Heart right ventricle (tissue), 16 donors: ENCODE results near the gene TMEFF1. TPM values are rescaled to one million over a fixed set of nuclear protein-coding genes. Genes with fewer than 3 reads are reported as not detected.
A peak's percentile ranks its signal among the peaks of the same experiment; 100 is the strongest.

Experiments used
- ATAC-seq, 8 donors: fragments of 200-7000 bp; cut with Tn5 transposase; one replicate each; pipeline ENCODE4 v1.9.1; 2020; ENCODE audit warnings: mild to moderate bottlenecking in 8 of 8, moderate library complexity in 8 of 8, moderate number of reproducible peaks in 1 of 8
- DNase-seq, 2 donors: peaks; one replicate each; pipeline ENCODE4 v3.0.0-alpha.2; 2020
- H3K27ac ChIP-seq, 10 donors: fragments of 200-600 bp; sonication (generic) in 2 of 10; one replicate each; pipeline versions ENCODE4 v1.5.0 to v1.8.0; 2020 to 2022; ENCODE audit warnings: mild to moderate bottlenecking in 3 of 10
- H3K27me3 ChIP-seq, 7 donors: fragments of 200-600 bp; one replicate each; pipeline ENCODE4 v1.8.0; 2021 to 2022; ENCODE audit warnings: mild to moderate bottlenecking in 2 of 7
- H3K36me3 ChIP-seq, 9 donors: fragments of 200-600 bp; sonication (generic) in 1 of 9; one replicate each; pipeline versions ENCODE4 v1.5.0 to v1.8.0; 2020 to 2022; ENCODE audit warnings: mild to moderate bottlenecking in 2 of 9
- H3K4me1 ChIP-seq, 9 donors: fragments of 200-600 bp; sonication (generic) in 1 of 9; one replicate each; pipeline versions ENCODE4 v1.5.0 to v1.8.0; 2020 to 2022; ENCODE audit warnings: mild to moderate bottlenecking in 4 of 9
- H3K4me3 ChIP-seq, 10 donors: fragments of 200-600 bp; sonication (generic) in 2 of 10; one replicate each; pipeline versions ENCODE4 v1.5.0 to v1.8.0; 2020 to 2022; ENCODE audit warnings: mild to moderate bottlenecking in 7 of 10, moderate library complexity in 2 of 10
- H3K9me3 ChIP-seq, 11 donors: fragments of 200-600 bp in 10 of 11; sonication (generic) in 2 of 11; one replicate each; pipeline versions ENCODE4 v1.5.0 to v1.8.0; 2013 to 2022; ENCODE audit warnings: mild to moderate bottlenecking in 2 of 11, control low read depth in 1 of 11, moderate library complexity in 1 of 11
- CTCF ChIP-seq, 9 donors: fragments of 200-600 bp; sonication (generic) in 2 of 9; IDR thresholded peaks; one replicate each; pipeline versions ENCODE4 v1.5.0 to v1.8.0; 2021 to 2022; ENCODE audit warnings: antibody characterized with exemption in 9 of 9, mild to moderate bottlenecking in 5 of 9, moderate library complexity in 1 of 9
- WGBS, 2 donors: extraction: QIAGEN DNeasy Blood & Tissue Kit; methylation state at CpG; one replicate each; pipeline ENCODE4 v1.1.7; 2013; ENCODE audit warnings: inconsistent platforms in 1 of 2; 5-methylcytosine and 5-hydroxymethylcytosine counted together
- intact Hi-C, 10 donors: fragments of 100-400 bp; cut with DNase I; formaldehyde crosslinking; loops; one replicate each; pipeline versions ENCODE4 v1.11.1 to v1.14.2; 2022
- polyA plus RNA-seq, 2 donors: library from polyadenylated mRNA; stranded (reverse); fragments of 200-250 nt; gene quantifications; one replicate each; pipeline ENCODE4 v1.2.3, GENCODE V29; 2013
- total RNA-seq, 10 donors: library from RNA; stranded (reverse); fragmentation: NEBNext Ultra II Directional in 3 of 10; extraction: Animal tissue kit (Norgen Biotek cat#: 25700) in 3 of 10; gene quantifications; one replicate each; pipeline versions ENCODE4 v1.2.1 to v1.2.4, GENCODE V29; 2021 to 2023
- donor health status: Arrhythmogenic right ventricular cardiomyopathy.
- donor health status: ischemic (EF 13 %, LVEDD 7.1; RV severe dilation, severe dysfunction).
- donor health status: healthy with polysubstance abuse.
- donor health status: DM: no; HTN: yes; CAD: no.
- donor health status: DM: no; HTN: no; CAD: no.
- donor health status: ischemic (EF 25% LVEDD 6.9; RV normal size, moderate dysfunction).
- donor health status: ischemic (EF 25% LVEDD 5.7; RV mildly dilated, moderate dysfunction).
- donor health status: healthy.
- donor health status: DM: yes; HTN: yes; CAD: no.
- donor health status: Ischemic cardiomyopathy.
- donor health status: ischemic (EF 35%, LVEDD 5.7; RV mildly dilated, moderate dysfunction).
- donor health status: nonischemic (EF 11% LVEDD 7.7; RV severe dilation, severe dysfunction).
- donor health status: DM: yes; HTN: yes; CAD: no.
- donor health status: PGD.
- donor health status: ischemic (EF 29% LVEDD 5.4; RV normal size, mild dysfunction).
- donor health status: nonischemic (EF 23%, LVEDD 6.1; RV moderate dilation, normal function).

The TMEFF1 gene
- total and polyA plus RNA-seq, 12 donors: 0.03 to 0.60 (median 0.18) TPM; not detected in 7

- no peaks in the 10 kb centered on the region for H3K27me3 ChIP-seq
- ATAC-seq (peak in 2 of 8 donors; percentile 74 to 76), DNase-seq (no peak)
- no peak overlapping the region for H3K4me3 ChIP-seq
- H3K27ac ChIP-seq: no peak overlapping the region
- TF ChIP-seq CTCF (IDR thresholded peaks at IDR 0.05): no peak
- intact Hi-C loops: no loop called here
- peaks cover 0 to 7% (median 0%) of the 10 kb centered on the region in 11 donors for H3K9me3 ChIP-seq
- peaks cover 0 to 12% (median 2%) of the 10 kb centered on the region in 9 donors for H3K4me1 ChIP-seq
- peaks cover 0 to 37% (median 13%) of the 10 kb centered on the region in 9 donors for H3K36me3 ChIP-seq
Measured at GRCh38 chr9:100455470-100455869, 17.5 kb upstream of the TMEFF1 start.

GRCh38 chr9:100457517-100457916 lies 15.4 kb upstream of the TMEFF1 start:
- H3K4me1 ChIP-seq: peaks cover 0 to 12% (median 2%) of the 10 kb centered on the region in 9 donors
- no peak for ATAC-seq
- WGBS, 2 donors: 100% methylated on average over 1 of the region's 1 CpG
- H3K27ac ChIP-seq: no peak overlapping the region
- intact Hi-C loops: no loop called here
- H3K36me3 ChIP-seq: peaks cover 0 to 17% (median 5%) of the 10 kb centered on the region in 9 donors
- no peak for TF ChIP-seq CTCF (IDR thresholded peaks at IDR 0.05)
- no peaks in the 10 kb centered on the region for H3K27me3 ChIP-seq
- no peak overlapping the region for H3K4me3 ChIP-seq
- H3K9me3 ChIP-seq: peaks cover 0 to 7% (median 0%) of the 10 kb centered on the region in 11 donors
- DNase-seq: no peak

- no peak overlapping the region for H3K27ac ChIP-seq
- WGBS, 2 donors: 86% methylated on average over 2 of the region's 2 CpGs
- H3K4me1 ChIP-seq: peaks cover 0 to 12% (median 2%) of the 10 kb centered on the region in 9 donors
- ATAC-seq (no peak), DNase-seq (no peak)
- H3K27me3 ChIP-seq: no peaks in the 10 kb centered on the region
- H3K36me3 ChIP-seq: no peaks in the 10 kb centered on the region
- H3K9me3 ChIP-seq: no peaks in the 10 kb centered on the region
- no peak for TF ChIP-seq CTCF (IDR thresholded peaks at IDR 0.05)
- no peak overlapping the region for H3K4me3 ChIP-seq
- intact Hi-C loops: loop anchor here in 1 of 10 donors (5.0 kb wide), 1 partner anchor 733 kb away; no protein-coding TSS in a partner anchor
Measured at GRCh38 chr9:100459963-100460362, 13.0 kb upstream of the TMEFF1 start.

- H3K9me3 ChIP-seq: no peaks in the 10 kb centered on the region
- no peaks in the 10 kb centered on the region for H3K36me3 ChIP-seq
- 75 to 87% methylated on average over 2 of the region's 2 CpGs for WGBS, 2 donors
- DNase-seq (no peak), ATAC-seq (no peak)
- H3K4me1 ChIP-seq: peaks cover 0 to 9% (median 0%) of the 10 kb centered on the region in 9 donors
- H3K27ac ChIP-seq: no peak overlapping the region
- no peak for TF ChIP-seq CTCF (IDR thresholded peaks at IDR 0.05)
- no peaks in the 10 kb centered on the region for H3K27me3 ChIP-seq
- intact Hi-C loops: no loop called here
- no peak overlapping the region for H3K4me3 ChIP-seq
Measured at GRCh38 chr9:100465274-100465673, 7.7 kb upstream of the TMEFF1 start.
